ENCODE data around the gene SCNN1A.

SCNN1A gene

DNA sequence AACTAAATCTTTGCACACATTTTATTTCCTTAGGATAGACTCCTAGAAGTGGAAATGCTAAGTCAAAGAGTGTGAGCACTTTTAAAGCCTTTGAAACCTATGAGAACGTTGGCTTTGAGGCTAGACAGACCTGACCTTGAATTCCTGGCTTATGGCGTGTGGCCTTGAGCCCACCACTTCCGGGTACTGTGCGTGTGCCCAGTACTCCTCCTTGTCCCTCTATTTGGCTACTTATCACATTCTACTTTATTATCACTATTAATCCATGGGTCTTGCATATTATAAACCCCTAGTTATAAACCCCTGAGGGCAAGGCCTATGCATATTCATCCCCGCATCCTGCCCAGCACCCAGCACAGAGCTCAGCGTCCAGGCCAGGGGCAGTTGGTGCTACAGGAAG is 43.4 kb upstream of the SCNN1A start:
- Histone ChIP-seq H3K36me3 (no peaks in the 10 kb centered on the region), H3K27me3 (ENCODE audit: insufficient read depth, low read depth, severe bottlenecking) (no peaks in the 10 kb centered on the region)
- TF ChIP-seq, protein P1, sequence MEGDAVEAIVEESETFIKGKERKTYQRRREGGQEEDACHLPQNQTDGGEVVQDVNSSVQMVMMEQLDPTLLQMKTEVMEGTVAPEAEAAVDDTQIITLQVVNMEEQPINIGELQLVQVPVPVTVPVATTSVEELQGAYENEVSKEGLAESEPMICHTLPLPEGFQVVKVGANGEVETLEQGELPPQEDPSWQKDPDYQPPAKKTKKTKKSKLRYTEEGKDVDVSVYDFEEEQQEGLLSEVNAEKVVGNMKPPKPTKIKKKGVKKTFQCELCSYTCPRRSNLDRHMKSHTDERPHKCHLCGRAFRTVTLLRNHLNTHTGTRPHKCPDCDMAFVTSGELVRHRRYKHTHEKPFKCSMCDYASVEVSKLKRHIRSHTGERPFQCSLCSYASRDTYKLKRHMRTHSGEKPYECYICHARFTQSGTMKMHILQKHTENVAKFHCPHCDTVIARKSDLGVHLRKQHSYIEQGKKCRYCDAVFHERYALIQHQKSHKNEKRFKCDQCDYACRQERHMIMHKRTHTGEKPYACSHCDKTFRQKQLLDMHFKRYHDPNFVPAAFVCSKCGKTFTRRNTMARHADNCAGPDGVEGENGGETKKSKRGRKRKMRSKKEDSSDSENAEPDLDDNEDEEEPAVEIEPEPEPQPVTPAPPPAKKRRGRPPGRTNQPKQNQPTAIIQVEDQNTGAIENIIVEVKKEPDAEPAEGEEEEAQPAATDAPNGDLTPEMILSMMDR (IDR thresholded peaks at IDR 0.05; ENCODE audit: low read depth, low read length): no peak

DNA sequence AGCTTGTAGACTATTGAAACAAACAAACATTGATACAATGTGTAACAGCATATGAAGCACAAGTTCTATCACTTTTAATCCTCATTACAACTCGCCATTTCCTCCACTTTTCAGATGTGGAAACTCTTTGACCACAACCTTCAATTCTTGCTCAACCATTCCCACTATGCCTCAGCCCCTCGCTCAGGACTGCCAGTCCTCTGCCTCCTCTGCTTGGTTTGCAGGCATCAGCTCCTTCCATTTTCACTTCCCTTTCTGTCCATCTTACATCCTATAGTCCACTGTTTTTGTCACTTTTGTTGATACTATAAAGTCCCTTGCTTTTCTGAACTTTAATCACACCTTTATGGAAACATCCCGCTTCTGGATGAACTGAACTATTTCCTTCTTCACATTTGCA is 41.2 kb upstream of the SCNN1A start:
- Histone ChIP-seq H3K27ac (no peak overlapping the region), H3K4me3 (ENCODE audit: low read depth, low read length) (no peak overlapping the region), H3K36me3 (no peaks in the 10 kb centered on the region), H3K9me3 (ENCODE audit: severe bottlenecking) (no peaks in the 10 kb centered on the region), H3K27me3 (ENCODE audit: insufficient read depth, low read depth, severe bottlenecking) (no peaks in the 10 kb centered on the region)
- DNase-seq: no peak
- TF ChIP-seq, protein P1 (IDR thresholded peaks at IDR 0.05; ENCODE audit: low read depth, low read length): no peak

More for the DNA sequence above, 43.4 kb upstream of the SCNN1A start:
- Histone ChIP-seq H3K9me3 (ENCODE audit: severe bottlenecking) (no peaks in the 10 kb centered on the region), H3K27ac (no peak overlapping the region), H3K4me3 (ENCODE audit: low read depth, low read length) (no peak overlapping the region)
- no peak for DNase-seq

DNA sequence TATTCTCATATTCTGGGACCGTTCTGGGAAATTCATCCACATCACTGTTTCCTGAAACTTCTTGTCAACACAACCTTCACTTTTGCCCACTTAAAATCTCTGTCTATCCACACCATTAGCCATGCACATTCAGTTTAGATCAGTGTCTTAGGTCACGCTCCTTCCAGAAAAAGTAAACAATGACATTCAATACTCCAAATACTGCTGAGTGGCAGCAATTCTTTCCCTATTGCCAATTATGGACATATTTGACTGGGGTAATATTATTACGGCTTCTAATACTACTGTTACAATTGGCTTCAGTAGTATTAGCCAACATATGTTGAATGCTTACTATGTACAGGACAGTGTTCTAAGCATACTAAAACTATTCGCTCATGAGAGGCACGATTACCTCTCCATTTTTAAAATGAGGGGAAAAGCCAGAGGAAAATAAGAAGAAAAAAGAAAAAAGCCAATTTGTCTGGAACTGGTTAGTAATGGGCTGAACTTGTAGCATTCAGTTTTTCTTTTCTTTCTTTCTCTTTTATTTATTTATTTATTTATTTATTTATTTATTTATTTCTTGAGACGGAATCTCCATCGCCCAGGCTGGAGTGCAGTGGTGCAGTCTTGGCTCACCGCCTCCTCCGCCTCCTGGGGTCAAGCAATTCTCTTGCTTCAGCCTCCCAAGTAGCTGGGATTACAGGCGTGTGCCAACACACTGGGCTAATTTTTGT is 32.0 kb upstream of the SCNN1A start:
- Histone ChIP-seq H3K4me3 (ENCODE audit: low read depth, low read length) (no peak overlapping the region), H3K27ac (no peak overlapping the region), H3K27me3 (ENCODE audit: insufficient read depth, low read depth, severe bottlenecking) (no peaks in the 10 kb centered on the region), H3K36me3 (no peaks in the 10 kb centered on the region), H3K9me3 (ENCODE audit: severe bottlenecking) (no peaks in the 10 kb centered on the region)
- no peak for DNase-seq
- TF ChIP-seq, protein P1 (IDR thresholded peaks at IDR 0.05; ENCODE audit: low read depth, low read length): no peak

DNA sequence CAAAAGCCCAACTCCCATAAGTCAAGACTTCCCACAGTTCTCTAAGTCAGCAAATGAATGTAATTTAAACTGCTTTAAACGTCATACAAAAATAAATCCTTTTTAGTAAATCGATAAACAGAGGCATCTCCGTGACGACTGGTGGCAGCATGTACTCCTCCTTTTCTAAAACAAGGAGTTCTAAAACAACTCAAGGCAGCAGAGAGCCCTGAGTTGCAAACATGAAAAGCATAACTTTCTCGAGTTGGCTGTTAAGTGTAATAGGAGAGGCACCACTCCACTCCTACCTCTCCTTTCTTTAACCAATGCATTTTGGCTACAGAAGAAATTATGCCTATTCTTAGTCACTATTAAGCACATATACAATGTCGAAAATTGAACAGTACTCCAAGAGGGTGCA is 30.6 kb upstream of the SCNN1A start:
- Histone ChIP-seq H3K9me3 (ENCODE audit: severe bottlenecking) (no peaks in the 10 kb centered on the region), H3K27ac (no peak overlapping the region), H3K4me3 (ENCODE audit: low read depth, low read length) (no peak overlapping the region), H3K36me3 (no peaks in the 10 kb centered on the region), H3K27me3 (ENCODE audit: insufficient read depth, low read depth, severe bottlenecking) (no peaks in the 10 kb centered on the region)
- no peak for DNase-seq
- TF ChIP-seq, protein P1 (IDR thresholded peaks at IDR 0.05; ENCODE audit: low read depth, low read length): no peak

DNA sequence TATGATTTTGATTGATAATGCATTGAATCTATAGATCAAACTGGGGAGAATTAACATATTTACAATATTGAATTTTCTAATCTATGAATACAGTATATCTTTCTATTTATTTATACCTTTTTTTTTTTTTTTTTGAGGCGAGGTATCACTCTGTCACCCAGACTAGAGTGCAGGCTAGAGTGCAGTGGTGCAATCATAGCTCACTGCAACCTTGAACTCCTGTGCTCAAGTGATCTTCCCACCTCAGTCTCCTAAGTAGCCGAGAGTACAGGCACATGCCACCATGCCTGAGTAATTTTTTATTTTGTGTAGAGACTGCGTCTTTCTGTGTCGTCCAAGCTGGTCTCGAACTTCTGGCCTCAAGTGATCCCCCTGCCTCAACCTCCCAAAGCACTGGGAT is 29.0 kb upstream of the SCNN1A start:
- no peak for DNase-seq
- Histone ChIP-seq H3K4me3 (ENCODE audit: low read depth, low read length) (no peak overlapping the region), H3K27ac (no peak overlapping the region), H3K27me3 (ENCODE audit: insufficient read depth, low read depth, severe bottlenecking) (no peaks in the 10 kb centered on the region), H3K36me3 (no peaks in the 10 kb centered on the region), H3K9me3 (ENCODE audit: severe bottlenecking) (no peaks in the 10 kb centered on the region)
- TF ChIP-seq, protein P1 (IDR thresholded peaks at IDR 0.05; ENCODE audit: low read depth, low read length): no peak

Measured in WERI-Rb-1 (cell line).